K562 (cell line): ENCODE measurements around the gene HSPA4.

Experiments used
- CTCF ChIP-seq, 3 experiments: IDR thresholded peaks in 2 of 3; conservative IDR thresholded peaks in 1 of 3; 2 replicates each; pipeline ENCODE4 v1.5.1; 2011 to 2012; ENCODE audit warnings: low read length in 3 of 3, mild to moderate bottlenecking in 3 of 3, control low read depth in 2 of 3, improper control_type of control experiment in 1 of 3, inconsistent platforms in 1 of 3, low read depth in 1 of 3, mixed read lengths in 1 of 3, moderate library complexity in 1 of 3; ENCODE audit not compliant: insufficient read depth in 2 of 3
- NFIC ChIP-seq: fragments of 450-650 bp; IDR thresholded peaks from 2 replicates; pipeline ENCODE4 v1.6.1; 2017; ENCODE audit warnings: mild to moderate bottlenecking, inconsistent platforms
- SIN3B ChIP-seq: fragments of 450-650 bp; IDR thresholded peaks from 2 replicates; pipeline ENCODE4 v1.6.1; 2017; ENCODE audit warnings: low read depth, mild to moderate bottlenecking, moderate library complexity
- TCF7L2 ChIP-seq: fragments of 150-350 bp; IDR thresholded peaks from 2 replicates; pipeline ENCODE4 v1.6.1; 2016; ENCODE audit warnings: low read depth, mild to moderate bottlenecking, low read length, moderate library complexity
- ZBTB2 ChIP-seq: fragments of 450-650 bp; IDR thresholded peaks from 2 replicates; pipeline ENCODE4 v1.6.1; 2016; ENCODE audit warnings: antibody characterized with exemption
- ZNF668 ChIP-seq: fragments of 250-450 bp; sonication (Bioruptor Pico); IDR thresholded peaks from 2 replicates; pipeline ENCODE4 v1.8.0; 2022; ENCODE audit warnings: mild to moderate bottlenecking, inconsistent platforms

DNA sequence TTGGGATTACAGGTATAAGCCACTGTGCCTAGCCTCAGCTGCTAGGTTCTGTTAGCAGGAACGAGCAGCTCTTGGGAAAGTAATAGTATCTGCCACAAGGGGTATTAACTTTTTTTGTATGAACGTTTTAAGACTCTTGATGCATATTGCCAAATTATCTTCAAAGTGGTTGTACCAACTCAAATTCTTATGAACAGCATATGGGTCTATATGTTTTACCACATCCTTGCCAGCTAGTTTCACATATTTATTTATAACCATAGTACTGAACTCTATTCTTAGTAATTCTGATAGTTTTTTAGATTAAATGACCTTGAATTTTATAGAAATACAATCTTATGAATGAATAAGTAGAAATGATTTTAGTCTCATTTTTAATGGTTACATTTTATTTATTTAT lies 80.9 kb downstream of the HSPA4 start:
- no peak for TF ChIP-seq CTCF (IDR thresholded peaks at IDR 0.05 in 2 of 3, conservative IDR thresholded peaks at IDR 0.05 in 1 of 3; ENCODE audit: insufficient read depth in 2 of 3, low read depth in 1 of 3, low read length in 3 of 3)
- no peak for TF ChIP-seq TCF7L2
- no peak for TF ChIP-seq ZNF668 (CRISPR knock-in tag)
- no peak for TF ChIP-seq NFIC
- TF ChIP-seq ZBTB2: no peak
- no peak for TF ChIP-seq SIN3B
